ENCODE measurements around the gene AK2.
A peak's percentile ranks its signal among the peaks of the same experiment; 100 is the strongest.

Gene AK2

GRCh38 chr1:32972814-32973428 is 63.8 kb downstream of the AK2 start:
- DNase-seq (ENCODE audit: low read depth in 2 of 2), result peak in 1 of 2 donors; percentile 66
- TF ChIP-seq, protein P1, sequence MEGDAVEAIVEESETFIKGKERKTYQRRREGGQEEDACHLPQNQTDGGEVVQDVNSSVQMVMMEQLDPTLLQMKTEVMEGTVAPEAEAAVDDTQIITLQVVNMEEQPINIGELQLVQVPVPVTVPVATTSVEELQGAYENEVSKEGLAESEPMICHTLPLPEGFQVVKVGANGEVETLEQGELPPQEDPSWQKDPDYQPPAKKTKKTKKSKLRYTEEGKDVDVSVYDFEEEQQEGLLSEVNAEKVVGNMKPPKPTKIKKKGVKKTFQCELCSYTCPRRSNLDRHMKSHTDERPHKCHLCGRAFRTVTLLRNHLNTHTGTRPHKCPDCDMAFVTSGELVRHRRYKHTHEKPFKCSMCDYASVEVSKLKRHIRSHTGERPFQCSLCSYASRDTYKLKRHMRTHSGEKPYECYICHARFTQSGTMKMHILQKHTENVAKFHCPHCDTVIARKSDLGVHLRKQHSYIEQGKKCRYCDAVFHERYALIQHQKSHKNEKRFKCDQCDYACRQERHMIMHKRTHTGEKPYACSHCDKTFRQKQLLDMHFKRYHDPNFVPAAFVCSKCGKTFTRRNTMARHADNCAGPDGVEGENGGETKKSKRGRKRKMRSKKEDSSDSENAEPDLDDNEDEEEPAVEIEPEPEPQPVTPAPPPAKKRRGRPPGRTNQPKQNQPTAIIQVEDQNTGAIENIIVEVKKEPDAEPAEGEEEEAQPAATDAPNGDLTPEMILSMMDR (IDR thresholded peaks at IDR 0.05; ENCODE audit: low read depth, low read length), result no peak
- H3K4me3 ChIP-seq (replicated peaks in 1 of 2; ENCODE audit: low read depth in 2 of 2, low read length in 2 of 2), result peak overlapping the region; percentile 51 to 55

- no peak overlapping the region for H3K4me3 ChIP-seq (replicated peaks in 1 of 2; ENCODE audit: low read depth in 2 of 2, low read length in 2 of 2)
Measured at GRCh38 chr1:32971576-32971975, 65.1 kb downstream of the AK2 start.

DNA sequence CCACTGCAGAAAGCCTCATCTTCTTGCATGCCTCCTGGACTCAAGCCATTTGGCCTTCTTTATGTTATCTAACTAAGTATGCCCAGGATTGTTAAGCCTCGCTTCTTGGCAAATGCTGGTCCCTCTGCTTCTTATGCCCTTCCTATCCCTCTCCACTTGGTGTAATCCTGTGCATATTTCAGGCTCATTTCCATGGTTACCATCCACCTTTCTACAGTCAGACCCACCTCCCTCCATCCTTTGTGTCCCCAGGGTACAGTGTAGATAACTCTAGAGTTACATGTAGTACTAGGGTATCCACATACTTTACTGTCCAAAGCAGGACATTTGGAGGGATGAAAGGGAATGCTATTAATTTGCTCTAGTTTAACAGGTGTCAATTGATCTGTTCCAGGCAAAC is 65.5 kb downstream of the AK2 start:
- TF ChIP-seq, protein P1 (IDR thresholded peaks at IDR 0.05; ENCODE audit: low read depth, low read length), result no peak
- no peak for DNase-seq (ENCODE audit: low read depth in 2 of 2)
- no peak overlapping the region for H3K4me3 ChIP-seq (replicated peaks in 1 of 2; ENCODE audit: low read depth in 2 of 2, low read length in 2 of 2)

More at GRCh38 chr1:32971576-32971975, 65.1 kb downstream of the AK2 start:
- TF ChIP-seq, protein P1 (IDR thresholded peaks at IDR 0.05; ENCODE audit: low read depth, low read length), result no peak
- no peak for DNase-seq (ENCODE audit: low read depth in 2 of 2)

GRCh38 chr1:32969566-32969965 is 67.1 kb downstream of the AK2 start:
- peak in 1 of 2 donors; percentile 40 for DNase-seq (ENCODE audit: low read depth in 2 of 2)
- TF ChIP-seq, protein P1 (IDR thresholded peaks at IDR 0.05; ENCODE audit: low read depth, low read length), result no peak
- no peak overlapping the region for H3K4me3 ChIP-seq (replicated peaks in 1 of 2; ENCODE audit: low read depth in 2 of 2, low read length in 2 of 2)

DNA sequence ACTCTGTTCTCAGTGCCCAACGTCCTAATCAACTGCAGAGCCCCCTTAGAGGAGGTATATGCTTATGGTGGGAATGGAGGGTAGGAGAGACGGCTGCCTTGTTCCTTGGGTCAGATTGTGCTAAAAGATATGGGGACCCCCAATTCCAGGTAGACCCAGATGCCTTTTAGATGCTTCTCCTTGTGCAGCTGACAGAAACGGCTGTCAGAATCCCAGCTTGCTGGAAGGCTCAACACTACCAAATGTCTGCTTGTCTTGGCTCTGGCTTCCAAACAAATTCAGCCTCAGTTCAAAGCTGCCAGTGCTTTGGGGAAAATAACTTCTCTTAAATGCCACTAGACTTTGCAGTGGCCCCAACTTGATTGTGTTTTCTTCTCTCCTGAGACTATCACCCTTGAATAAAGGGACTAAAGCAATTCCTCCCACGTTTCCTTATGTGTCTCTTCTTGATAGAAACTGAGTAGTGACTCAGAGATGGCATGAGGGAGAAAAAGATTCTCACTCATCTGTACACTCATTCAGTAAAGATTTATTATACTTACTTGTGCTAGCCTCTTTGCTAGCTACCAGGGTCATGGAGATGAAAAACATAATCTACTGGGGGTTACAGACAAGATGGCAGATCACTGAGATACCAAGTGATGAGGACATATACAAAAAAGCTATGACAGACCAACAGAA is 68.7 kb downstream of the AK2 start:
- no peak overlapping the region for H3K4me3 ChIP-seq (replicated peaks in 1 of 2; ENCODE audit: low read depth in 2 of 2, low read length in 2 of 2)
- DNase-seq (ENCODE audit: low read depth in 2 of 2), result peak in 1 of 2 donors; percentile 61
- TF ChIP-seq, protein P1 (IDR thresholded peaks at IDR 0.05; ENCODE audit: low read depth, low read length), result no peak

DNA sequence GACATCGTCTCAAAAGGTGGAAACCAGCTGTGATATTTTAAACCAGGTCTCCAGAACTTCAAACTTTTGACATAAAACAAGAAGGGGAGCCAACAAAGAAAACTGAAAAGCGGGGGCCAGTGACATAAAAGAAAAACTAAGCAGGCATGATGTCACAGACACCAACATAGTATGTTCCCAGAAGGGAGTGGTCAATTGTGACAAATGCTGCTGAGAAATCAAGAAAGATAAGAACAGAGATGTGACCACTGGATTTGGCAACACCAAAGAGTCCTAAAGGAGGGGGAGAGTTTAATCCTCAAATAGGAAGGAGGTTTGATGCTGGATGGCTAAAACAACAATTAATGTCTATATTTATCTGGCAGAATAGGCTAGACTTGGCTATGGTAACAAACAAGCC is 69.8 kb downstream of the AK2 start:
- no peak overlapping the region for H3K4me3 ChIP-seq (replicated peaks in 1 of 2; ENCODE audit: low read depth in 2 of 2, low read length in 2 of 2)
- no peak for DNase-seq (ENCODE audit: low read depth in 2 of 2)
- TF ChIP-seq, protein P1 (IDR thresholded peaks at IDR 0.05; ENCODE audit: low read depth, low read length), result no peak
